IMR-90 (cell line): ENCODE data around the gene RALGAPA2.

Experiments used
- BHLHE40 ChIP-seq: fragments of 150-350 bp; IDR thresholded peaks from 2 replicates; pipeline ENCODE4 v1.6.1; 2016; ENCODE audit warnings: mild to moderate bottlenecking, low read depth, low read length
- CEBPB ChIP-seq: IDR thresholded peaks from 2 replicates; pipeline ENCODE4 v1.6.1; 2012; ENCODE audit warnings: low read depth, low read length, improper control_type of control experiment
- MAFK ChIP-seq: IDR thresholded peaks from 2 replicates; pipeline ENCODE4 v1.6.1; 2012; ENCODE audit warnings: low read depth, low read length, improper control_type of control experiment
- MAZ ChIP-seq: IDR thresholded peaks from 2 replicates; pipeline ENCODE4 v1.6.1; 2012; ENCODE audit warnings: low read depth, mild to moderate bottlenecking, low read length, improper control_type of control experiment, moderate library complexity, borderline replicate concordance
- MXI1 ChIP-seq: IDR thresholded peaks from 2 replicates; pipeline ENCODE4 v1.6.1; 2012; ENCODE audit warnings: low read depth, mild to moderate bottlenecking, low read length, moderate library complexity, borderline replicate concordance
- NFE2L2 ChIP-seq: fragments of 150-350 bp; IDR thresholded peaks from 2 replicates; pipeline ENCODE4 v1.6.1; 2016; ENCODE audit warnings: low read depth, mild to moderate bottlenecking, low read length
- POLR2A ChIP-seq: IDR thresholded peaks from 2 replicates; pipeline ENCODE4 v1.6.1; 2012; ENCODE audit warnings: mild to moderate bottlenecking, low read depth, low read length
- RAD21 ChIP-seq: IDR thresholded peaks from 2 replicates; pipeline ENCODE4 v1.6.1; 2012; ENCODE audit warnings: low read length, improper control_type of control experiment
- RFX5 ChIP-seq: IDR thresholded peaks from 2 replicates; pipeline ENCODE4 v1.8.0; 2012; ENCODE audit warnings: low read depth, mild to moderate bottlenecking, low read length, moderate library complexity
- SMC3 ChIP-seq: fragments of 150-350 bp; IDR thresholded peaks from 2 replicates; pipeline ENCODE4 v1.6.1; 2016; ENCODE audit warnings: low read depth, mild to moderate bottlenecking, antibody characterized with exemption, low read length, moderate library complexity
- TF ChIP-seq, protein P1 (sequence below): conservative IDR thresholded peaks from 2 replicates; pipeline ENCODE4 v1.5.1; 2012; ENCODE audit warnings: mild to moderate bottlenecking, low read depth, low read length, improper control_type of control experiment
- TF ChIP-seq, protein P2 (sequence below): fragments of 150-350 bp; IDR thresholded peaks from 2 replicates; pipeline ENCODE4 v1.6.1; 2017; ENCODE audit warnings: mild to moderate bottlenecking, antibody characterized with exemption, low read length, low read depth

DNA sequence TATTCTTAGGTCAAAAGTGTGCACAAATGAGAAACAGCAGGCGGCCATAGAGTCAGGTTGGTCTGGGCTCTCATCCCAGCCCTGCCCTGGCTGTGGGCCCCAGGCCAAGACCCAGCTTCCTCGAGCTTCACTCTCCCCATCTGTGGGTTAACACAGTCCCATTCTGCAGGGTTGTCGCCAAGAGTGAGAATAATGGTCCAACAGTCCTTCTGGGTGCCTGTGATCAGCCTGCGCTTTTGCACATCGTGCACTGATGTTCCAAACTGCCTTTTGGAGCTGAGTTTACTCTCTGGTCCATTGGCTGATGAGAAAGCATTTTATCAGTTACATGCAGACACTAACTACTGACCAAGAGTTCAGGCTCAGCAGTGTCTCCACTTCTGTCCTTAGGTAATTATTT, 261.9 kb downstream of the RALGAPA2 start:
- TF ChIP-seq POLR2A (no peak), RFX5 (no peak), SMC3 (no peak), BHLHE40 (no peak), RAD21 (no peak), MXI1 (no peak), CEBPB (no peak), MAZ (no peak), NFE2L2 (no peak), MAFK (no peak)
- TF ChIP-seq, protein P1, sequence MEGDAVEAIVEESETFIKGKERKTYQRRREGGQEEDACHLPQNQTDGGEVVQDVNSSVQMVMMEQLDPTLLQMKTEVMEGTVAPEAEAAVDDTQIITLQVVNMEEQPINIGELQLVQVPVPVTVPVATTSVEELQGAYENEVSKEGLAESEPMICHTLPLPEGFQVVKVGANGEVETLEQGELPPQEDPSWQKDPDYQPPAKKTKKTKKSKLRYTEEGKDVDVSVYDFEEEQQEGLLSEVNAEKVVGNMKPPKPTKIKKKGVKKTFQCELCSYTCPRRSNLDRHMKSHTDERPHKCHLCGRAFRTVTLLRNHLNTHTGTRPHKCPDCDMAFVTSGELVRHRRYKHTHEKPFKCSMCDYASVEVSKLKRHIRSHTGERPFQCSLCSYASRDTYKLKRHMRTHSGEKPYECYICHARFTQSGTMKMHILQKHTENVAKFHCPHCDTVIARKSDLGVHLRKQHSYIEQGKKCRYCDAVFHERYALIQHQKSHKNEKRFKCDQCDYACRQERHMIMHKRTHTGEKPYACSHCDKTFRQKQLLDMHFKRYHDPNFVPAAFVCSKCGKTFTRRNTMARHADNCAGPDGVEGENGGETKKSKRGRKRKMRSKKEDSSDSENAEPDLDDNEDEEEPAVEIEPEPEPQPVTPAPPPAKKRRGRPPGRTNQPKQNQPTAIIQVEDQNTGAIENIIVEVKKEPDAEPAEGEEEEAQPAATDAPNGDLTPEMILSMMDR: no peak
- TF ChIP-seq, protein P2, sequence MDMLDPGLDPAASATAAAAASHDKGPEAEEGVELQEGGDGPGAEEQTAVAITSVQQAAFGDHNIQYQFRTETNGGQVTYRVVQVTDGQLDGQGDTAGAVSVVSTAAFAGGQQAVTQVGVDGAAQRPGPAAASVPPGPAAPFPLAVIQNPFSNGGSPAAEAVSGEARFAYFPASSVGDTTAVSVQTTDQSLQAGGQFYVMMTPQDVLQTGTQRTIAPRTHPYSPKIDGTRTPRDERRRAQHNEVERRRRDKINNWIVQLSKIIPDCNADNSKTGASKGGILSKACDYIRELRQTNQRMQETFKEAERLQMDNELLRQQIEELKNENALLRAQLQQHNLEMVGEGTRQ: no peak
